HG02610 (cell line): Measurements from ENCODE around the gene CPEB2.
"Not testable (repeated sequence)": the region's sequence is repeated elsewhere in the genome, so short reads cannot be mapped to it uniquely, and the experiment has no call there.

Source experiments
- ATAC-seq: cut with Tn5 transposase; IDR thresholded peaks from one replicate; pipeline ENCODE4 v1.9.1; 2021; ENCODE audit warnings: mild to moderate bottlenecking, moderate library complexity; ENCODE audit not compliant: unreplicated experiment

CPEB2 gene

GRCh38 chr4:15042529-15043167 lies 40.4 kb downstream of the CPEB2 start:
- no peak for ATAC-seq

- no peak for ATAC-seq
Observed at GRCh38 chr4:15043226-15043625, 40.9 kb downstream of the CPEB2 start.

- no peak for ATAC-seq
Observed at GRCh38 chr4:15043922-15044321, 41.6 kb downstream of the CPEB2 start.

- ATAC-seq: no peak
Observed at GRCh38 chr4:15054541-15054940, 52.3 kb downstream of the CPEB2 start.

- ATAC-seq: no peak
Observed at GRCh38 chr4:15060213-15060612, 57.9 kb downstream of the CPEB2 start.

GRCh38 chr4:15063341-15063740 lies 61.1 kb downstream of the CPEB2 start:
- ATAC-seq: no peak

- no peak for ATAC-seq
Observed at GRCh38 chr4:15065516-15065915, 63.2 kb downstream of the CPEB2 start.

- ATAC-seq: no peak
Observed at GRCh38 chr4:15066140-15066539, 63.9 kb downstream of the CPEB2 start.

- ATAC-seq: no peak
Observed at GRCh38 chr4:15068298-15068697, 66.0 kb downstream of the CPEB2 start.

GRCh38 chr4:15075875-15076274 lies 73.6 kb downstream of the CPEB2 start:
- no peak for ATAC-seq

GRCh38 chr4:15077969-15078368 lies 75.7 kb downstream of the CPEB2 start:
- no peak for ATAC-seq

GRCh38 chr4:15078682-15079642 lies 76.7 kb downstream of the CPEB2 start:
- no peak for ATAC-seq

- ATAC-seq: no peak
Observed at GRCh38 chr4:15084780-15085179, 82.5 kb downstream of the CPEB2 start.

GRCh38 chr4:15085762-15086161 lies 83.5 kb downstream of the CPEB2 start:
- ATAC-seq: not testable (repeated sequence)

- ATAC-seq: not testable (repeated sequence)
Observed at GRCh38 chr4:15086259-15086658, 84.0 kb downstream of the CPEB2 start.

GRCh38 chr4:15088394-15089035 lies 86.2 kb downstream of the CPEB2 start:
- ATAC-seq: no peak

- ATAC-seq: no peak
Observed at GRCh38 chr4:15089979-15090378, 87.7 kb downstream of the CPEB2 start.

GRCh38 chr4:15100380-15100779 lies 98.1 kb downstream of the CPEB2 start:
- ATAC-seq: no peak

GRCh38 chr4:15100994-15101695 lies 98.9 kb downstream of the CPEB2 start:
- no peak for ATAC-seq

GRCh38 chr4:15104825-15105224 lies 102.5 kb downstream of the CPEB2 start:
- no peak for ATAC-seq

GRCh38 chr4:15106399-15106798 lies 104.1 kb downstream of the CPEB2 start:
- ATAC-seq: no peak
